ENCODE results near the gene BTNL3.
"Not testable (repeated sequence)": the region's sequence is repeated elsewhere in the genome, so short reads cannot be mapped to it uniquely, and the experiment has no call there.

DNA sequence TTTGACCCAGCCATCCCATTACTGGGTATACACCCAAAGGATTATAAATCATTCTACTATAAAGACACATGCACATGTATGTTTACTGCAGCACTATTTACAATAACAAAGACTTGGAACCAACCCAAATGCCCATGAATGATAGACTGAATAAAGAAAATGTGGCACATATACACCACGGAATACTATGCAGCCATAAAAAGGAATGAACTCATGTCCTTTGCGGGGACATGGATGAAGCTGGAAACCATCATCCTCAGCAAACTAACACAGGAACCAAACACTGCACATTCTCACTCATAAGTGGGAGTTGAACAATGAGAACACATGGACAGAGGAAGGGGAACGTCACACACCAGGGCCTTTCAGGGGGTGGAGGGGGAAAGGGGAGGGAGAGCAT, 28.8 kb downstream of the BTNL3 start:
- TF ChIP-seq, protein P1, sequence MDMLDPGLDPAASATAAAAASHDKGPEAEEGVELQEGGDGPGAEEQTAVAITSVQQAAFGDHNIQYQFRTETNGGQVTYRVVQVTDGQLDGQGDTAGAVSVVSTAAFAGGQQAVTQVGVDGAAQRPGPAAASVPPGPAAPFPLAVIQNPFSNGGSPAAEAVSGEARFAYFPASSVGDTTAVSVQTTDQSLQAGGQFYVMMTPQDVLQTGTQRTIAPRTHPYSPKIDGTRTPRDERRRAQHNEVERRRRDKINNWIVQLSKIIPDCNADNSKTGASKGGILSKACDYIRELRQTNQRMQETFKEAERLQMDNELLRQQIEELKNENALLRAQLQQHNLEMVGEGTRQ (IDR thresholded peaks at IDR 0.05; ENCODE audit: borderline replicate concordance, low read depth, low read length) = not testable (repeated sequence)
- TF ChIP-seq CTCF (IDR thresholded peaks at IDR 0.05); CHD2 (IDR thresholded peaks at IDR 0.05; ENCODE audit: low read length, partially characterized antibody); EZH2phosphoT487 (IDR thresholded peaks at IDR 0.05; ENCODE audit: borderline replicate concordance, low read depth); GABPA (IDR thresholded peaks at IDR 0.05; ENCODE audit: low read depth); JUND (IDR thresholded peaks at IDR 0.05); TAF1 (IDR thresholded peaks at IDR 0.05; ENCODE audit: borderline replicate concordance, low read depth, low read length); EP300 (IDR thresholded peaks at IDR 0.05; ENCODE audit: borderline replicate concordance in 1 of 2, low read depth in 1 of 2, low read length in 1 of 2); RXRA (IDR thresholded peaks at IDR 0.05; ENCODE audit: borderline replicate concordance, low read depth); POLR2AphosphoS5 (IDR thresholded peaks at IDR 0.05; ENCODE audit: low read depth, low read length); RAD21 (IDR thresholded peaks at IDR 0.05; ENCODE audit: low read length): not testable (repeated sequence)
